ENCODE measurements around the gene BCL2. TPM values are rescaled to one million over a fixed set of nuclear protein-coding genes. Genes with fewer than 3 reads are reported as not detected.

Gene BCL2
- total and polyA plus RNA-seq, 3 donors from 2014 or later: 6.3 to 20.8 (median 16.0) TPM

GRCh38 chr18:63189817-63190216 lies 129.8 kb downstream of the BCL2 start:
- intact Hi-C loops (cut with DNase I; ENCODE audit: low total_unique reads): no loop called here
- WGBS, 2 donors: 92 to 95% methylated on average over 2 of the region's 2 CpGs
- Histone ChIP-seq H3K36me3 (ENCODE audit: low read depth, missing control alignments) (no peaks in the 10 kb centered on the region), H3K4me1 (peaks cover 7% of the 10 kb centered on the region), H3K27me3 (no peaks in the 10 kb centered on the region), H3K27ac (no peak overlapping the region), H3K4me3 (no peak overlapping the region), H3K9me3 (no peaks in the 10 kb centered on the region)
- DNase-seq: no peak
- TF ChIP-seq POLR2A (IDR thresholded peaks at IDR 0.05): no peak
- TF ChIP-seq, protein P1, sequence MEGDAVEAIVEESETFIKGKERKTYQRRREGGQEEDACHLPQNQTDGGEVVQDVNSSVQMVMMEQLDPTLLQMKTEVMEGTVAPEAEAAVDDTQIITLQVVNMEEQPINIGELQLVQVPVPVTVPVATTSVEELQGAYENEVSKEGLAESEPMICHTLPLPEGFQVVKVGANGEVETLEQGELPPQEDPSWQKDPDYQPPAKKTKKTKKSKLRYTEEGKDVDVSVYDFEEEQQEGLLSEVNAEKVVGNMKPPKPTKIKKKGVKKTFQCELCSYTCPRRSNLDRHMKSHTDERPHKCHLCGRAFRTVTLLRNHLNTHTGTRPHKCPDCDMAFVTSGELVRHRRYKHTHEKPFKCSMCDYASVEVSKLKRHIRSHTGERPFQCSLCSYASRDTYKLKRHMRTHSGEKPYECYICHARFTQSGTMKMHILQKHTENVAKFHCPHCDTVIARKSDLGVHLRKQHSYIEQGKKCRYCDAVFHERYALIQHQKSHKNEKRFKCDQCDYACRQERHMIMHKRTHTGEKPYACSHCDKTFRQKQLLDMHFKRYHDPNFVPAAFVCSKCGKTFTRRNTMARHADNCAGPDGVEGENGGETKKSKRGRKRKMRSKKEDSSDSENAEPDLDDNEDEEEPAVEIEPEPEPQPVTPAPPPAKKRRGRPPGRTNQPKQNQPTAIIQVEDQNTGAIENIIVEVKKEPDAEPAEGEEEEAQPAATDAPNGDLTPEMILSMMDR (IDR thresholded peaks at IDR 0.05): no peak

DNA sequence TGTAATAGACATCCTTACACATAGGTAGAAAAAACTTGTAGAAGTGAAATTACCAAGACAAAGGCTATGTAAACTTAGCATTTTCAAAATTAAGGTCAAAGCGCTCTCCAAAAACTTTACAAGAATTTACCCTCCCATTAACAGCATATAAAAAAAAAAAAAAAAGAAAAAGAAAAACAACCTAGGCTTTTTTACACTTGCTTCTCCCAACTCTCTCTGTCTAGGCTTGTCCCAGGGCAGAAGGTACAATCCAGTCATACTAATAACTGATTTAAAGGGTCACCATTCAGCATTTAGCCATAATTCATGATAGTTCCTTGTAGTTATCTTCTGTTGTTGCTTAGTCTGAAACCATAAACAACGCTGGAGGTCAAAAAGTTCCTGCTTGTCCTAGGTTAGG lies 130.5 kb downstream of the BCL2 start:
- WGBS, 2 donors: 79 to 90% methylated on average over 2 of the region's 2 CpGs
- Histone ChIP-seq H3K9me3 (no peaks in the 10 kb centered on the region), H3K4me3 (no peak overlapping the region), H3K27me3 (no peaks in the 10 kb centered on the region), H3K4me1 (peaks cover 7% of the 10 kb centered on the region), H3K36me3 (ENCODE audit: low read depth, missing control alignments) (no peaks in the 10 kb centered on the region), H3K27ac (no peak overlapping the region)
- DNase-seq: no peak
- TF ChIP-seq, protein P1 (IDR thresholded peaks at IDR 0.05): no peak
- no peak for TF ChIP-seq POLR2A (IDR thresholded peaks at IDR 0.05)
- intact Hi-C loops (cut with DNase I; ENCODE audit: low total_unique reads): no loop called here

GRCh38 chr18:63187791-63188460 lies 131.6 kb downstream of the BCL2 start:
- Histone ChIP-seq H3K27ac (no peak overlapping the region), H3K27me3 (no peaks in the 10 kb centered on the region), H3K4me3 (no peak overlapping the region), H3K36me3 (ENCODE audit: low read depth, missing control alignments) (no peaks in the 10 kb centered on the region), H3K9me3 (no peaks in the 10 kb centered on the region), H3K4me1 (peaks cover 7% of the 10 kb centered on the region)
- intact Hi-C loops (cut with DNase I; ENCODE audit: low total_unique reads): no loop called here
- TF ChIP-seq, protein P1 (IDR thresholded peaks at IDR 0.05): no peak
- TF ChIP-seq POLR2A (IDR thresholded peaks at IDR 0.05): no peak
- no peak for DNase-seq
- 80 to 84% methylated on average over 6 of the region's 6 CpGs for WGBS, 2 donors

- 49 to 81% methylated on average over 2 of the region's 2 CpGs for WGBS, 2 donors
Observed at GRCh38 chr18:63187223-63187574, 132.4 kb downstream of the BCL2 start.

More at GRCh38 chr18:63187223-63187574, 132.4 kb downstream of the BCL2 start:
- TF ChIP-seq POLR2A (IDR thresholded peaks at IDR 0.05): no peak
- TF ChIP-seq, protein P1 (IDR thresholded peaks at IDR 0.05): no peak
- H3K27ac ChIP-seq: no peak overlapping the region
- H3K4me3 ChIP-seq: no peak overlapping the region
- peaks cover 7% of the 10 kb centered on the region for H3K4me1 ChIP-seq
- no peaks in the 10 kb centered on the region for H3K27me3 ChIP-seq
- intact Hi-C loops (cut with DNase I; ENCODE audit: low total_unique reads): no loop called here
- H3K36me3 ChIP-seq (ENCODE audit: low read depth, missing control alignments): no peaks in the 10 kb centered on the region
- no peaks in the 10 kb centered on the region for H3K9me3 ChIP-seq
- no peak for DNase-seq
